Stomach (tissue), 9 donors: ENCODE measurements around the gene CHADL. TPM values are rescaled to one million over a fixed set of nuclear protein-coding genes. Genes with fewer than 3 reads are reported as not detected.

Source experiments
- DNase-seq, 2 donors: peaks; one replicate each; pipeline versions ENCODE4 v3.0.0 to v3.0.0-alpha.2; 2013 to 2019
- H3K27ac ChIP-seq, 5 donors: fragments of 200-600 bp in 4 of 5; sonication (generic) in 4 of 5; one replicate each; pipeline ENCODE4 v1.5.1; 2013 to 2019; ENCODE audit warnings: mild to moderate bottlenecking in 1 of 5, moderate library complexity in 1 of 5
- H3K27me3 ChIP-seq, 3 donors: fragments of 200-600 bp; sonication (generic); one replicate each; pipeline ENCODE4 v1.5.1; 2017 to 2019; ENCODE audit warnings: mixed run types in 1 of 3
- H3K36me3 ChIP-seq, 4 donors: fragments of 200-600 bp; sonication (generic); 1 replicate in 3 of 4; 2 replicates in 1 of 4; pipeline ENCODE4 v1.5.1; 2016 to 2019
- H3K4me1 ChIP-seq, 4 donors: fragments of 200-600 bp; sonication (generic); one replicate each; pipeline ENCODE4 v1.5.1; 2016 to 2019
- H3K4me3 ChIP-seq, 4 donors: fragments of 200-600 bp; sonication (generic) in 3 of 4; one replicate each; pipeline ENCODE4 v1.5.1; 2016 to 2019; ENCODE audit warnings: mild to moderate bottlenecking in 1 of 4
- H3K9me3 ChIP-seq, 4 donors: fragments of 200-600 bp; sonication (generic); one replicate each; pipeline ENCODE4 v1.5.1; 2016 to 2019
- CTCF ChIP-seq, 7 experiments: fragments of 450-650 bp in 4 of 7; fragments of 200-600 bp in 3 of 7; sonication (generic) in 3 of 7; IDR thresholded peaks; one replicate each; pipeline ENCODE4 v1.5.1; 2016 to 2019; ENCODE audit warnings: antibody characterized with exemption in 7 of 7, control low read depth in 2 of 7, mild to moderate bottlenecking in 1 of 7
- EP300 ChIP-seq: sonication (generic); formaldehyde crosslinking; IDR thresholded peaks from one replicate; pipeline ENCODE4 v1.6.1; 2017; ENCODE audit warnings: antibody characterized with exemption
- POLR2A ChIP-seq, 4 donors: fragments of 450-650 bp; IDR thresholded peaks; one replicate each; pipeline ENCODE4 v1.6.1; 2016; ENCODE audit warnings: antibody characterized with exemption in 4 of 4, control low read depth in 2 of 4, mild to moderate bottlenecking in 1 of 4, moderate library complexity in 1 of 4
- POLR2AphosphoS5 ChIP-seq, 3 donors: sonication (generic); formaldehyde crosslinking; IDR thresholded peaks; one replicate each; pipeline ENCODE4 v1.6.1; 2016; ENCODE audit warnings: antibody characterized with exemption in 3 of 3
- WGBS, 5 donors: extraction: QIAGEN DNeasy Blood & Tissue Kit in 3 of 5; methylation state at CpG; one replicate each; pipeline versions ENCODE4 v1.1.5 to v1.1.7; 2013 to 2018; 5-methylcytosine and 5-hydroxymethylcytosine counted together
- intact Hi-C: fragments of 100-400 bp; cut with DNase I; formaldehyde crosslinking; loops from one replicate; pipeline ENCODE4 v1.15.1; 2023; ENCODE audit warnings: low total_unique reads
- polyA plus RNA-seq, 3 donors: library from polyadenylated mRNA; stranded (reverse); fragments of 200-250 nt; gene quantifications; one replicate each; pipeline ENCODE4 v1.2.3, GENCODE V29; 2013
- total RNA-seq, 5 donors: library from RNA; depleted of rRNA; stranded (reverse); fragments of >200 nt; gene quantifications; one replicate each; pipeline versions ENCODE4 v1.1.0 to v1.2.3, GENCODE V29; 2014 to 2016
- donor health status: healthy with polysubstance abuse.
- donor health status: Bipolar disorder and iron deficiency.
- donor health status: healthy.

Gene CHADL
- total and polyA plus RNA-seq, 8 donors: 1.4 to 15.6 (median 5.4) TPM

- intact Hi-C loops: no loop called here
- H3K27me3 ChIP-seq: no peaks in the 10 kb centered on the region
- peaks cover 50 to 69% (median 62%) of the 10 kb centered on the region in 4 donors for H3K36me3 ChIP-seq
- 79 to 90% (median 86%) methylated on average over 15 to 21 of the region's 21 CpGs for WGBS, 5 donors
- no peak for TF ChIP-seq CTCF (IDR thresholded peaks at IDR 0.05)
- TF ChIP-seq POLR2A (IDR thresholded peaks at IDR 0.05): no peak
- TF ChIP-seq EP300: no peak
- TF ChIP-seq POLR2AphosphoS5 (IDR thresholded peaks at IDR 0.05): no peak
- no peaks in the 10 kb centered on the region for H3K4me1 ChIP-seq
- no peak overlapping the region for H3K27ac ChIP-seq
- no peak overlapping the region for H3K4me3 ChIP-seq
- DNase-seq: no peak
- no peaks in the 10 kb centered on the region for H3K9me3 ChIP-seq
Observed at GRCh38 chr22:41245917-41246499, 5.3 kb upstream of the CHADL start.

- no peaks in the 10 kb centered on the region for H3K9me3 ChIP-seq
- TF ChIP-seq CTCF (IDR thresholded peaks at IDR 0.05): no peak
- H3K4me1 ChIP-seq: peaks cover 4 to 6% (median 6%) of the 10 kb centered on the region in 4 donors
- intact Hi-C loops: no loop called here
- DNase-seq: no peak
- no peaks in the 10 kb centered on the region for H3K27me3 ChIP-seq
- 85 to 93% (median 90%) methylated on average over 6 of the region's 6 CpGs for WGBS, 5 donors
- no peak overlapping the region for H3K4me3 ChIP-seq
- no peak overlapping the region for H3K27ac ChIP-seq
- H3K36me3 ChIP-seq: peaks cover 23 to 43% (median 35%) of the 10 kb centered on the region in 4 donors
Observed at GRCh38 chr22:41243361-41243760, 2.6 kb upstream of the CHADL start.

GRCh38 chr22:41242396-41243117 is 1.8 kb upstream of the CHADL start:
- DNase-seq: no peak
- no peak for TF ChIP-seq CTCF (IDR thresholded peaks at IDR 0.05)
- TF ChIP-seq POLR2A (IDR thresholded peaks at IDR 0.05): no peak
- TF ChIP-seq POLR2AphosphoS5 (IDR thresholded peaks at IDR 0.05): no peak
- no peak for TF ChIP-seq EP300
- intact Hi-C loops: no loop called here
- Histone ChIP-seq H3K4me1 (peaks cover 11 to 14% (median 12%) of the 10 kb centered on the region in 4 donors), H3K4me3 (no peak overlapping the region), H3K36me3 (peaks cover 15 to 35% (median 27%) of the 10 kb centered on the region in 4 donors), H3K27ac (no peak overlapping the region), H3K9me3 (no peaks in the 10 kb centered on the region), H3K27me3 (no peaks in the 10 kb centered on the region)
- 90 to 95% (median 91%) methylated on average over 18 of the region's 18 CpGs for WGBS, 5 donors

GRCh38 chr22:41241133-41241676 is 474 bp upstream of the CHADL start:
- DNase-seq: no peak
- no peaks in the 10 kb centered on the region for H3K27me3 ChIP-seq
- peaks cover 5 to 21% (median 14%) of the 10 kb centered on the region in 4 donors for H3K36me3 ChIP-seq
- H3K4me1 ChIP-seq: peaks cover 22 to 27% (median 24%) of the 10 kb centered on the region in 4 donors
- 82 to 92% (median 84%) methylated on average over 5 to 7 of the region's 7 CpGs for WGBS, 5 donors
- no peaks in the 10 kb centered on the region for H3K9me3 ChIP-seq
- H3K27ac ChIP-seq: no peak overlapping the region
- intact Hi-C loops: no loop called here
- TF ChIP-seq POLR2A (IDR thresholded peaks at IDR 0.05) (no peak), EP300 (no peak), CTCF (IDR thresholded peaks at IDR 0.05) (no peak), POLR2AphosphoS5 (IDR thresholded peaks at IDR 0.05) (no peak)
- no peak overlapping the region for H3K4me3 ChIP-seq
